ENCODE measurements around the gene TAF13.
"Not testable (repeated sequence)": the region's sequence is repeated elsewhere in the genome, so short reads cannot be mapped to it uniquely, and the experiment has no call there.

TAF13 gene

DNA sequence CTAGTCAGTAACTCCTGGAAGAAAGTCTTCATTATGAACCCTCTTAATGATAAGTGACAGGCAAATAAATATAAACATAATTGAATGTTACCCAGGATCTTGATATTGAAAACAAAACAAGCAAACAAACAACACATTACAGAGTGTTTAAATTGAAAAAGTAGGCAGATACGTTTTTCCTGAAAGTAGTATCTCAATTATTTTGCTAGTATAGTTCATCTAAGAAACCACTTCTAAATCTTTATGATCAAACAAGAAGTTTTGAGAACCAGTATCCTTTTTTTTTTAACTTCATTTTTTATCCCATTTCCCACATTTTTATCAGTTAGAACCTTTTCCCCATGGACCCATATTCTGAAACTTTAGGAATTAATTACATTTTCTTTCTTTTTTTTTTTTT, 30.2 kb downstream of the TAF13 start:
- DNase-seq = no peak

DNA sequence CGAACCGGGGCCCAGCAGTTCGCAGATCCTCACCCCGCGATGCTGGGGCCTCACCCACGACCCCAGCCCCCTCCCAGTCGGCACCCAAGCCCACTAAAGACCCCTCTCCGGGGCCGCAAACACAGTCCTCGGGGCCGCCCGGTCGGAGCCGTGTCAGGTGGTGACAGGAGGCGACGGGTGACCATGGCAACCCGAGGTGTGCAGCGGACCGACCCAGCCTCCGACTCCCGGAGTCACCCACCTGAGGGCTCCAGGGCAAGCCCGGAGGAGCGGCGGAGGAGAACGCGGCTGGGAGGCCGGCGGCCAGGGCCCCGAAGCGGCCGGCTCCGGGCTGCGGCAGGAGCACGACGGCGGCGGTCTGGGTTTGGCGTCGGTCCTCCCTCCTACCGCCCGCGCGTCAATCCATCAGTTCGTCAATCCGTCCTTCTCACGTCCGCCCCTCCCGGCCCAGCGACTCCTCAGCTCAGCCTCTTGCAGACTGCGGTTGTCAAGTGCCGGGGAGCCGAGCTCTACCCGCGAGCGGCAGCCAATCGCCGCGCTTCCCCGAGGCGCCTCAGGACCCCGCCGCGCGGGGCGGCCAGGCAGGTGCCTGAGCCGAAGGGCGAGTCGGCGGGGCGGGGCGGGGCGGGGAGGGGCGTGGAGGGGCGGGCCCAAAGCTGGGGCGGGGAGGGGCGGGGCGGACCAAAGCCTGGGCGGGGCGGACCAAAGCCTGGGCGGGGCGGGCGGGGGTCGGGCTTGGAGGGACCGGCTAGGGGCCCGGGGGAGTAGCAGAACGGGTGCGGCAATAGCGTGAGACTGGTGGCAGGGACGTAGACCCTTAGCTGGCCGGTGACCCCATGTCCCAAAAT, 34.0 kb downstream of the TAF13 start, which contains the start of gene WDR47:
TSS of gene WDR47 (minus strand) at position 482 of the 848 bp plus-strand sequence. CDS start 18,590 bp downstream, outside the sequence.
- peak; percentile 95 for DNase-seq

DNA sequence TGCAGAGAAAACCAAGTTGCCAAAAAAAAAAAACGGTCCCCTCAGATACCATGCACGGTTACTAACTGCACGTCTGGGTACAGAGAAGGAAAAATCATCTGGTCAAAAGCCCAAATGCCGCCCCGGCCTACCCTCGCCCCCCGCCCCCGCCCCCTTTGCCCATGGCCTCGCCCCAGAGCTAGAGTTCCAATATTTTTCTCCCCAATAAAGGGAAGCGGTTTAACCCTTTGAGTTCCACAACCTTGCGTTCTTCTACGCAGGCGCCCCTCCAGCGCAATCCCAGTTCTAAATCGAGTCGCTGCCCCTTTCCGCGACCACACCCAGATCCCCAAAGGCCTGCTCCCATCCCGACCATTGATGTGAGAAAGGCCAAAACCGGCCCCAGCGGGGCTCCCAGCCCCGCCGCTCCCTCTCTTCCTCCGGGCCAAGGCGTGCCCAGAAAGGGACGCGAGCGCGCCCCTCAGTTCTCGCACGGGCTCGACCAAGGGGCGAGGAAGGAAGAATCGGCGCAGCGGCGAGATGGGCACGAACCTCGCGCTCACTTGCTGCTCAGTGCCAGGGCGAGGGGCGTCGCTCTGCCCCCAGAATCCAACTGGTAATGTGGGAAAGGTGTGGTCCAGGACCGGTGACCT, 34.7 kb downstream of the TAF13 start:
- DNase-seq = peak; percentile 12

DNA sequence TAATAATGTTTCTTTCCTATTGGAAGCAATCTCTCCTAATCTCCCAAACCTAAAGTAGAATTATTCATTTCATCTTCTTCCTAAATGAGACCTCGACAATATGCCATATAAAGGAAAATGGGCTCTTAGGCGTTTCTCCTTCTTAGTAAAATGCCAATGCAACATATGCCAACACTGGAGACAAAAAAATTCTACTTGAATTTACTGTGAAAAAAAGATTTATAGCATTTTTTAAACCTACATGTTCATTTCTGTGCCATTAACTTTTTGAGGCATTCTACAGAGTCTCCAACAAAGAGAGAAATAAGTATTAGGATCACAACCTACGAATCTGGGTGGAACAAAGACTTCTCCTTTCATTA, 35.2 kb downstream of the TAF13 start:
- DNase-seq = no peak

DNA sequence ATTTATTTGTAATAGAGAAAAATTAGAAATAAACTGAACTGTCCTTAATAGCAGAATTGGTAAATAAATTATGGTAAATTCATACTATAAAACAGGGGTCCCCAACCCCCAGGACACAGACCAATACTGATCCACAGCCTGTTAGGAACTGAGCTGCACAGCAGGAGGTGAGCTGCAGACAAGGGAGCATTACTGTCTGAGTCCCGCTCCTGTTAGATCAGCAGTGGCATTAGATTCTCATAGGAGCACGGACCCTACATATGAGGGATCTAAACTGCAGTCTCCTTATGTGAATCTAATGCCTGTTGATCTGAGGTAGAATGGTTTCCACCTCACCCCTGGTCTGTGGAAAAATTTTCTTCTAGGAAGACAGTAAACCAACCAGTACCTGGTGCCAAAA, 41.4 kb downstream of the TAF13 start:
- no peak for DNase-seq

DNA sequence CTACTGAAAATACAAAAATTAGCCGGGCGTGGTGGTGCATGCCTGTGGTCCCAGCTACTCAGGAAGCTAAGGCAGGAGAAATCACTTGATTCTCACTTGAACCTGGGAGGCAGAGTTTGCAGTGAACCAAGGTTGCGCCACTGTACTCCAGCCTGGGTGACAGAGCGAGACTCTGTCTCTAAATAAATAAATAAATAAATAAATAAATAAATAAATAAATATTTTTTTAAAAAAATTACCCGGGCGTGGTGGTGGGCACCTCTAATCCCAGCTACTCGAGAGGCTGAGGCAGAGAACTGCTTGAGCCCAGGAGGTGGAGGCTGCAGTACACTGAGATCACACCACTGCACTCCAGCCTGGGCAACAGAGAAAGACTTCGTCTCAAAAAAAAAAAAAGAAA, 46.3 kb downstream of the TAF13 start:
- DNase-seq = not testable (repeated sequence)

DNA sequence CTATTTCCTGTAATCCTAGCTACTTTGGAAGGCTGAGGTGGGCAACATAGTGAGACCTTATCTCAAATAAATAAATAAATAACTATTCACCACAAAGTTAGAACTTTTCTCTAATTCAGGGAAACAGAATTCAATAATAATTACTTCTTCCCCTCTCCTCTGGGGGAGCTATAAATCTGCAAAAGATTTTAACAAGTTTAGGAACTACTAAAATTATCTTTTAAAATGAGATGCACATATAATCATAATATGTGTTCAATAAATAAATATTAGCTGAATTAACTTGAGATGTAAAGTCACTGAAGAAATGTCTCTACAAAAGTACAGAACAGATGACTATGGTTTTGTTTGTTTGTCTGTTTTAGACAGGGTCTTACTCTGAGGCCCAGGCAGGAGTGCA, 48.0 kb downstream of the TAF13 start:
- no peak for DNase-seq

DNA sequence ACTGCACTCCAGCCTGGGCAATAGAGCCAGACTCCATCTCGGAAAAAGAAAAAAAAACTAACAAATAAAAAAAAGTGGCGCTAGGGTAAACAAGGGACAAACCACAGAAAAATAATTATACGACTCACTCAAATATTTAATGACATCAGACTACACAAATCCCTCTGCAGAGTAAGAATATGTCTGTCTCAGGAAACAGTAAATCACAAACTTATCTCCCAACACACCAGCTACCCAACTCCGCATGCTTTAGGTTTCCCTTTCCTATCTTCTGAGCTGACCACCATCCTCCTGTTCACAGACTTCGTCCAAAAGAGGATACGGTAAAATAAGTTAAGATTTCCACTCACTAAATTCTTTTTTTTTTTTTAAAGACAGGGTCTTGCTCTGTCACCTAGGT, 50.1 kb downstream of the TAF13 start:
- DNase-seq = peak; percentile 23

DNA sequence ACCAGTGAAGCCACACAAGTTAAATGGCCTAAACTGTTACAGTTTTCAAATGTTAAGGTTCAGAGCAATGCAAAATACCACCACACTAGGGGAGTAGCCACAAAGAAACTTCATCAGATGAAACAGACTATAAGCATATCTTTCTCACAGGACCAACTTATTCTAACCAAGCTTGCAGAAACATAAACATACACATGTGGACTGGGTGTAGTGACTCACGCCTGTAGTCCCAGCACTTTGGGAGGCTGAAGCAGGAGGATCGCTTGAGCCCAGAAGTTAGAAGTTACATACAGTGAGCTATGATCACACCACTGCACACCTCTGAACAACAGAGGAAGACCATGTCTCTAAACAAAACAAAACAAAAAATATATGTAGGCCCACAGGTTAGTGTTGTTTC, 51.2 kb downstream of the TAF13 start:
- DNase-seq = peak; percentile 16

DNA sequence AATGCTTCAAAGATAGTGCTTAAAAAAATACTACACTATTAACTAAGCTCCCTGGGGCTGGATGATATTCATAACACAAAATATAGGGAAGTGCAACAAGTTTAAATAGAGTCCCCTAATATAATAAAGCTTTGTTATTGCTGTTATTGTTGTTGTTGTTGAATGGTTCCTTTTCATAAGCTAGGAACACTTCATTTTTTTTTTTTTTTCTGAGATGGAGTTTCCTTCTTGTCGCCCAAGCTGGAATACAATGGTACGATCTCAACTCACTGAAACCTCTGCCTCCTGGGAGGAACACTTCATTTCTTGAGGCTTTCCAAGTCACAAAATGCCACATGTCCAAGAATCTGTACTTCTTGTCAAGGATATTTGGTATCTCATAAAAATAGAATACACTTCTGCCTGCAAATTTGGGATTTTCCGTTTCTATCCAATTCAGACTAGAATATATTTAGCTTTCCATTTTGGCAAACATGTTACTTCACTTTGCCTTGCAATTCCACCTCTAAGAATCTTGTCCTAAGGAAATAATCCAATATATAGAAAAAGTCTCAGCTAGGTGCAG, 55.0 kb downstream of the TAF13 start:
- DNase-seq = no peak

DNA sequence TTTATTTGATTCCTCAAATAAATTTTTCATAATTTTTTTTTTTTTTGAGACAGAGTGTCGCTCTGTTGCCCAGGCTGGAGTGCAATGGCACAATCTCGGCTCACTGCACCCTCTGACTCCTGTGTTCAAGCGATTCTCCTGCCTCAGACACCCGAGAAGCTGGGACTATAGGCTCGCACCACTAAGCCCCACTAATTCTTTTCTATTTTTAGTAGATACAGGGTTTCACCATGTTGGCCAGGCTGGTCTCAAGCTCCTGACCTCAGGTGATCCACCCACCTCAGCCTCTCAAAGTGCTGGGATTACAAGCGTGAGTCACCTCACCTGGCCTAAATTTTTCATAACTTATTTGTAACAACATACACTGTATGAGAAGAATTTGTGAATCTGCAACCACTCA, 58.1 kb downstream of the TAF13 start:
- DNase-seq = not testable (repeated sequence)

DNA sequence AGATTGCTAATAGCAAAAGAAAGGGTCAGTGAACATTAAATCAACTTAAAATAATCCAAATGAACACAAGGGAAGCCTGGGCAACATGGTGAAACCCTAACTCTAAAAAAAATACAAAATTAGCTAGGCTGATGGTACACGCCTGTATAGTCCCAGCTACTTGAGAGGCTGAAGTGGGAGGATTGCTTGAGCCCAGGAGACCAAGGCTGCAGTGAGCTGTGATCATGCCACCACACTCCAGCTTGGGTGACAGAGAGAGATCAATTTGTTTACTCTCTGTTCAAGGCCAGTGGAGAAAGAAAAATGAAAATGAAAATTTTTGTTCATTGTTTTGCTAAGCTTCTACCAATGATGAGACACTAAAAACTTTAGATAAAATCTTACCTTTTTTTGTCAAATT, 58.7 kb downstream of the TAF13 start:
- no peak for DNase-seq
